Measurements from ENCODE around the gene GATAD2B.

The GATAD2B gene

DNA sequence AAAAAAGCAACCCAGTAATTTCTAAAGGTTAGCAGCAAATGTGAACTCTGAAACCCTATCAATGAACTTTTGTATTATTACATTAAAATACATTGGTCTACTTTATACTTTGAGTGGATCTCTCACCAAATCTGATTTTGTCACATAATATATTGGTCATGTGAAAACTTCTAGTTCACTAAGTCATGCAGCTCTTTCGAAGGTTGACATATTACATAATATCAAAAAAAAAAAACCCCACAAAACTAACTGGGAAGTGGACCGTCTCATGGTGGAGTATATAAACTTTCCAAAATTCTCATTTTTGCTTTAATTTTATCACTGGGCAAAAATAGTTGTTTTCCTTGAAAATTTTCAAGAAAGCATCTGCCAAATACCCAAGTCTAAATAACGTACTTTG, 50.4 kb downstream of the GATAD2B start:
- DNase-seq = no peak
- Histone ChIP-seq H3K27ac (no peak overlapping the region), H3K36me3 (replicated peaks) (no peaks in the 10 kb centered on the region), H3K27me3 (replicated peaks) (no peaks in the 10 kb centered on the region), H3K4me3 (ENCODE audit: low read depth, low read length) (no peak overlapping the region)
- in situ Hi-C loops (cut with HindIII; ENCODE audit: low pct_ligation_motif_present, low sequenced_read_pairs) = no loop called here
- TF ChIP-seq, protein P1, sequence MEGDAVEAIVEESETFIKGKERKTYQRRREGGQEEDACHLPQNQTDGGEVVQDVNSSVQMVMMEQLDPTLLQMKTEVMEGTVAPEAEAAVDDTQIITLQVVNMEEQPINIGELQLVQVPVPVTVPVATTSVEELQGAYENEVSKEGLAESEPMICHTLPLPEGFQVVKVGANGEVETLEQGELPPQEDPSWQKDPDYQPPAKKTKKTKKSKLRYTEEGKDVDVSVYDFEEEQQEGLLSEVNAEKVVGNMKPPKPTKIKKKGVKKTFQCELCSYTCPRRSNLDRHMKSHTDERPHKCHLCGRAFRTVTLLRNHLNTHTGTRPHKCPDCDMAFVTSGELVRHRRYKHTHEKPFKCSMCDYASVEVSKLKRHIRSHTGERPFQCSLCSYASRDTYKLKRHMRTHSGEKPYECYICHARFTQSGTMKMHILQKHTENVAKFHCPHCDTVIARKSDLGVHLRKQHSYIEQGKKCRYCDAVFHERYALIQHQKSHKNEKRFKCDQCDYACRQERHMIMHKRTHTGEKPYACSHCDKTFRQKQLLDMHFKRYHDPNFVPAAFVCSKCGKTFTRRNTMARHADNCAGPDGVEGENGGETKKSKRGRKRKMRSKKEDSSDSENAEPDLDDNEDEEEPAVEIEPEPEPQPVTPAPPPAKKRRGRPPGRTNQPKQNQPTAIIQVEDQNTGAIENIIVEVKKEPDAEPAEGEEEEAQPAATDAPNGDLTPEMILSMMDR (IDR thresholded peaks at IDR 0.05; ENCODE audit: low read depth, low read length, missing control alignments) = no peak

DNA sequence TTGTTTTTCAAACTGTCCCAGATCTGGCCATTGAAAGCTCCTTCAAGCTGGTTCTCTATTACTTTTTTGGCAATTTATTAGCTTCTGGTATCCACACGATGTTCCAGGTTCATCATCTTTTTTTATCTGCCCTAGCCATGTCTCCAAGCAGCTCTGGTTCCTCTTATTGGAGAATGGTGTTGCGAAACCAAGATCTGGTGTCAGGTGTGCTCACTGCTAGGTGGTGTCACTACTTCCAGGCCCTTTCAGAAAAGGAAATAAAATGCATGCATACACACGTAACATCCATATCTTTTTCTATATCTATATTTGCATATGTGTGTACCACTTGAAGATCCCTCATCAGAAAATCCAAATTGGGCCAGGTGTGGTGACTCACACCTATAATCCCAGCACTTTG, 53.3 kb downstream of the GATAD2B start:
- Histone ChIP-seq H3K4me3 (ENCODE audit: low read depth, low read length) (no peak overlapping the region), H3K36me3 (replicated peaks) (no peaks in the 10 kb centered on the region), H3K27me3 (replicated peaks) (no peaks in the 10 kb centered on the region), H3K27ac (no peak overlapping the region)
- TF ChIP-seq, protein P1 (IDR thresholded peaks at IDR 0.05; ENCODE audit: low read depth, low read length, missing control alignments) = no peak
- in situ Hi-C loops (cut with HindIII; ENCODE audit: low pct_ligation_motif_present, low sequenced_read_pairs) = no loop called here
- DNase-seq = no peak

DNA sequence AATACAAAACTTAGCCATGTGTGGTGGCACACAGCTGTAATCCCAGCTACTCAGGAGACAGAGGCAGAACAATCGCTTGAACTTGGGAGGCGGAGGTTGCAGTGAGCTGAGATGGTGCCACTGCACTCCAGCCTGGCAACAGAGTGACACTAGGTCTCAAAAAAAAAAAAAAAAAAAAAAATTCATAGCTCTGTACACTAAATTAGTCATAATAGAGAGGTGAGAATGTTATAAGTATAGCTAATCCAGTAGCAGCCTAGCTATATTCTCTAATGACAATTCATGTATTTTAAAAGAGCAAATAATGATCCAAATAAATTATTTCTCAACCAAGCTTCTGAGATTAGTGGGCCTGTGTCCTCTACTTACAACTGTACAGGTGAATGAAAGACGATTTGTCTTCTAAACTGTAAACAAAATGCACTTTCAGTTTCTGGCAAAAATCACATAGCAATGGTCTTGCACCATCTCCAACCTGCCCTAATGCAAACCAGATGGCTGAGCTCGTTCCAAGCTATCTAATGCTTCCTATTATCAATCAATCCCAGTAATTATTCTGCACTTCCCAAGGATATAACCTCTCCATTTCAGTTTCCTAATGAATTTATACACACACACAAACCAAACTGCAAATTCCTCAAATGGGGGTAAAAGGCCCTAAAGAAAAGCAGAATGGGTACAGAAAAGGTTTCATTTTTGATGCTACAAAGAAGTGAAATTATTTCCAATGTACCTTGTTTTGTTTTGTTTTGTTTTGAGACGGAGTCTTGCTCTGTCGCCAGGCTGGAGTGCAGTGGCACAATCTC, 56.5 kb downstream of the GATAD2B start:
- no peaks in the 10 kb centered on the region for H3K36me3 ChIP-seq (replicated peaks)
- H3K27ac ChIP-seq = no peak overlapping the region
- peak; percentile 10 for DNase-seq
- in situ Hi-C loops (cut with HindIII; ENCODE audit: low pct_ligation_motif_present, low sequenced_read_pairs) = no loop called here
- no peaks in the 10 kb centered on the region for H3K27me3 ChIP-seq (replicated peaks)
- no peak overlapping the region for H3K4me3 ChIP-seq (ENCODE audit: low read depth, low read length)
- TF ChIP-seq, protein P1 (IDR thresholded peaks at IDR 0.05; ENCODE audit: low read depth, low read length, missing control alignments) = no peak

DNA sequence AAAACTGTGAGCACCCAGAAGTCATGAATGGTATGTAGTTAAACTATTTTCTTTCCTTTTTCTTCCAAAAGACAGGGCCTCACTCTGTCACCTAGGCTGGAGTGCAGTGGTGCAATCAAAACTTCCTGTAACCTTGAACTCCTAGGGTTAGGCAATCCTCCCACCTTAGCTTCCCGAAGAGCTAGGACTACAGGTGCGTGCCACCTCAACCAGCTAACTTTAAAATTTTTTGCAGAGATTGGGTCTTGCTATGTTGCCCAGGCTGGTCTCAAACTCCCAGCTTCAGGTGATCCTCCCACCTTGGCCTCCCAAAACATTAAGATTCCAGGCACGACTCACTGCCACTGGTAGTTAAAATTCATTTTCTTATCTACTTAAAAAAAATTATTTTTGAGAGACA, 62.5 kb downstream of the GATAD2B start:
- in situ Hi-C loops (cut with HindIII; ENCODE audit: low pct_ligation_motif_present, low sequenced_read_pairs) = no loop called here
- no peak for DNase-seq
- no peak overlapping the region for H3K27ac ChIP-seq
- no peaks in the 10 kb centered on the region for H3K27me3 ChIP-seq (replicated peaks)
- H3K36me3 ChIP-seq (replicated peaks) = no peaks in the 10 kb centered on the region
- H3K4me3 ChIP-seq (ENCODE audit: low read depth, low read length) = no peak overlapping the region
- TF ChIP-seq, protein P1 (IDR thresholded peaks at IDR 0.05; ENCODE audit: low read depth, low read length, missing control alignments) = no peak

DNA sequence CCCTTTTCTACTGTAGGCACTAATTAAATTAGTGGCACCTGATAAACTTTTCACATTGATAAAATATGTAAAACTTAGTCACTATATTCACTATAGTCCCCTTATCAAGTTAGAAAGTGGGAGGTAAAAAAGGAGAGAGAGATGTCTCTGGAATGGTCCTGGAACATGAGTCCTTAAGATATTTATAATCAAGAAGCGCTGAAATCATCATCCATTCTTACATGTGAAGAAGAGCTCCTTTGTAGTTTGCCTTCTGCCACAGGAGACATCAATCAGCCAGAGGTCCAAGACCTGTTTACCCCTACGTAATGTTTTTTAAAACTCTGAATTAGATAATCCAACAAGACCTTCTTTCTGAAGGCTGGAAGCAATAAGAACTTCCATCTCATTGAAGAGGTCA, 65.3 kb downstream of the GATAD2B start:
- TF ChIP-seq, protein P1 (IDR thresholded peaks at IDR 0.05; ENCODE audit: low read depth, low read length, missing control alignments) = no peak
- in situ Hi-C loops (cut with HindIII; ENCODE audit: low pct_ligation_motif_present, low sequenced_read_pairs) = no loop called here
- H3K36me3 ChIP-seq (replicated peaks) = no peaks in the 10 kb centered on the region
- H3K27me3 ChIP-seq (replicated peaks) = no peaks in the 10 kb centered on the region
- H3K27ac ChIP-seq = no peak overlapping the region
- DNase-seq = no peak
- H3K4me3 ChIP-seq (ENCODE audit: low read depth, low read length) = no peak overlapping the region

DNA sequence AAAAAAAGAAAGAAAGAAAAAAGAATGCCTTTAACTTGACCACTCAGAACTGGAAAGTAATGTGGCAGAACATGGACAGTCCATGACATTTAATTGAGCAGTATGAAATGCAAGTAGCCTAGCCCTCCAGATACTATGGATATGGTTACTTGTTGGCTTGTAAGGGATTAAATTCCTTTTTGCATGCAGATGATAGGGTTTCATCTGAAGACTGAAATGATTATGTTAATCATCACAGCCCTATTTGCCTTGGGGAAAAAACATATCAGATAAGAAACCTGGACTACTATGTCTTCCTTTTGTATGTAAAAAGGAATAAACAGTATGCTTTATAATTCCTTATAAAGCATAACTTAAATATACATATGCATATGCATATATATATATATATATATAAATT, 66.0 kb downstream of the GATAD2B start:
- no peak for DNase-seq
- no peak overlapping the region for H3K4me3 ChIP-seq (ENCODE audit: low read depth, low read length)
- no peaks in the 10 kb centered on the region for H3K27me3 ChIP-seq (replicated peaks)
- TF ChIP-seq, protein P1 (IDR thresholded peaks at IDR 0.05; ENCODE audit: low read depth, low read length, missing control alignments) = no peak
- in situ Hi-C loops (cut with HindIII; ENCODE audit: low pct_ligation_motif_present, low sequenced_read_pairs) = no loop called here
- no peak overlapping the region for H3K27ac ChIP-seq
- H3K36me3 ChIP-seq (replicated peaks) = no peaks in the 10 kb centered on the region
